ENCODE results near the gene TMEM154. TPM values are rescaled to one million over a fixed set of nuclear protein-coding genes. Genes with fewer than 3 reads are reported as not detected.

The TMEM154 gene
- total RNA-seq, 2 experiments from 2014 or later = 16.4 to 17.7 TPM

DNA sequence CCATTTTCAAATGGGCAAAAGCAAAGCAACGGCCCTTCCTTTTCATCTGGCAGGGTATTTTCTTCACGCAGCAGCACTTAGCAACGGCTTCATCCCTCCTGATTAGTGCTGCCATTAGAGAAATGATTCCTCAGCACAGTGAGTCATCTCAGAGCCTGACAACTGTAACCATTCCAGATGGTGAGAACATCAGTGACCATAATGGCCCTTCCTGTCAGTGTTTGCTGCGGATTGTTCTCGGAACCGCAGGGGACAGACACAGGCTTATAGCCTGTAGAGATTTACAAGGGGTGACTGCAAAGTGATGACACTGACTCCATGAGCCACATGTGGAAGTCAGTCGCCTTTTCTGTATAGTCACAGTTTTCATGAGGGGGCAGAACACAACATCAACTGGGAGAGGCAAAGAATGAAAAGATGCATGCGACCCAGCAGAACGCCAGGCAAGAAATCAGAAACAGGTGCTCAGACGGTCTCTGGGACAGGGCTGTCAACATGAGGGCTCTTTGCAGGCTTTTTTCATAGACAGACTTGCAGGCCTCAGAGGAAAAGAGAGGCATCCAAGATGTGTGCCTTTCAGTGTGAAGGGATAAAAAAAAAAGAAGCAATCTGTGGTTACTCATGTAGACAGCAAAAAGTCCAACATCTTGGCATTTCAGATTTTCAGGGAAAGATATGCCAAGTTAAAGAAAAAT is 74.0 kb downstream of the TMEM154 start:
- ChIA-PET CTCF (no interaction called here), POLR2A (no interaction called here)

DNA sequence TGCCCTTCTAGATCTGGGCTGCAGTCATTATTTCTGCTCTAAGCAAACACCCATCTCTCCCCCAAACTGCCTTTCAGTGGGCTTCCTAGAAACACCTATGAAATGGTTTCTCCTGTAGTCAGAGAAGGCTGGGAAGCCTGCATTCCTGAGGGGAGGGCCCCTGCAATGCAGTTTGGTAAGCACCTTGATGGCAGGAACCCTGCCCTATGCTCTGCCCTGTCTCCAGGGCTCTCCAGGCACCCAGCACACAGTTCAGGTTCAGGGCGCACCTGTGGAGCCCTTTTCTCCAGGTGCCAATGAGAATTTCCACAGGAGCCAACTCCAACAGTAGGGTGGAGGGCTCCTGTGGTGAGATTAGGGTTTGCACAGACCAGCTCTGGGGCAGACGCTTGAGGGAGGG is 74.8 kb downstream of the TMEM154 start:
- CTCF ChIA-PET = no interaction called here

DNA sequence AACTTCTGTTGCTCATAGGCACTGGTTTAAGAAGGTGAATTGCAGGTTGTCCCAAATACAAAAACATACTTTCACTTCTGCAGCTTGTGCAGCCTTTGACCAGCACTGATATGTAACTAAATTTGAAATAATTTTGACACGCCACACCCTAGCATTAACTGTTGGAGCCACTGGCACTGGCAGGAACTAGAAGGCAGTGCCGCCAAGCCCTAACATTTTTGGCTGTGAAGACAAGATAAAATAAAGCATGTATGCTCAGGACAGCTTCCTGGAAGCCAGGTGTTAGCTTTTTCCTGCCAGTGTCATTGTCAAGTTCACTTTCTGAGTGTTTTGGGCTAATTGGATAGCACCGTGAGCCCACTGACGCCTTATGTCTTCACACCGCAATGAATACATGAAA is 78.6 kb downstream of the TMEM154 start:
- ChIA-PET CTCF (no interaction called here), POLR2A (no interaction called here)

More for the DNA sequence above, 74.8 kb downstream of the TMEM154 start:
- POLR2A ChIA-PET = no interaction called here

DNA sequence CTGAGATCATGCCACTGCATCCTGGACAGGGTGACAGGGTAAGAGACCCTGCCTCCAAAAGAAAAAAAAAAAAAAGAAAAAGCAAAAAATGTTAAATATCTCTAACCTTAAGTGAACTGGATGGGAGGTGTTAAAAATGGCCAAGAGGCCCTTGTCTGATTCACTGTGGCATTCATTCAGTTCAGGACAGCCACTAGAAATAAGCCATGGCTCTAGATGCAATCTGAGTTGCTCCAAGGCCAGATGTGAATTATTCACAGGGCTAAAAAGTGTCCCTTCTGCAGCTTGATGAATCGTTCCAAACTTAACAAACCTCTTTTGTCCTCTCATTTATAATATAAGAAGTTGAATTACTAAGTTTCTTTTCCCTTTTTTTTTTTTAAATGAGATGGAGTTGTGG is 80.2 kb downstream of the TMEM154 start:
- POLR2A ChIA-PET = no interaction called here
- CTCF ChIA-PET = interaction anchor here (0.7 kb wide), 1 partner anchor 71 kb away, joined by 3 read pairs; no protein-coding TSS in a partner anchor

DNA sequence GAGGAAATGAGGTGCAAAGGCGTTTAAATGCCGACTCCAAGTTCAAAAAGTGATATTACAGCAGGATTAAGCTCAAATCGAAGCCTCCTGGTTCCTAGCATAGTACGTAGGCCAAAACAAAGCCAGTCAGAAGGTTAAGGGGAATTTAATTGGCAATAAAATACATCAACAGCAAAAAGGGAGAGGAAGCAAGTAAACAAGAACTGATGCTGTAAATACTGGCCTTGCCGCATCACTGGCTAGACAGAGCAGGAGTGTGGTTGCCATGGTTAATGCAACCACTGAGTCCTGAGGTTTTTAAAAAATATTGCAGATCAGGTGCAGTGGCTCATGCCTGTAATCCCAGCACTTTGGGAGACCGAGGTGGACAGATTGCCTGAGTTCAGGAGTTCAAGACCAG is 80.7 kb downstream of the TMEM154 start:
- CTCF ChIA-PET = interaction anchor here (0.7 kb wide), 1 partner anchor 72 kb away, joined by 3 read pairs; no protein-coding TSS in a partner anchor
- POLR2A ChIA-PET = no interaction called here

DNA sequence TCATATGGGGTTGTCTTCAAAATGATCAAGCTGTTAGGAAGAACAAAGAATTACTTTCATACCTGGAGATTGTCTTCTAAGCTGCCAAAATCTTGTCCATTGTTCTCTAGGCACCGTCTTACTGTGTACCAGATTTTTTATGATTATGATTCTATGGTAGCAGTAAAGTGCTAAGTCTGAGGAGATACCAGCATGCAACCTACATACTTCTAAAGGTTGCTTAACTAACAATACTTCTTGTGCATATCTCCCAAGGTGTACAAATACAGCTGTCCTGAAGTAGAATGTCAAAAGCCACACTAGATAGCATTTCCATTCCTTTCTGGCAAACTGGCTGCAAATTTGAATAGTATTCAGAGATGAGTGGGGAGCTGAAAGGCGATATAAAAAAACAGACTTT is 81.3 kb downstream of the TMEM154 start:
- ChIA-PET POLR2A (no interaction called here), CTCF (no interaction called here)

DNA sequence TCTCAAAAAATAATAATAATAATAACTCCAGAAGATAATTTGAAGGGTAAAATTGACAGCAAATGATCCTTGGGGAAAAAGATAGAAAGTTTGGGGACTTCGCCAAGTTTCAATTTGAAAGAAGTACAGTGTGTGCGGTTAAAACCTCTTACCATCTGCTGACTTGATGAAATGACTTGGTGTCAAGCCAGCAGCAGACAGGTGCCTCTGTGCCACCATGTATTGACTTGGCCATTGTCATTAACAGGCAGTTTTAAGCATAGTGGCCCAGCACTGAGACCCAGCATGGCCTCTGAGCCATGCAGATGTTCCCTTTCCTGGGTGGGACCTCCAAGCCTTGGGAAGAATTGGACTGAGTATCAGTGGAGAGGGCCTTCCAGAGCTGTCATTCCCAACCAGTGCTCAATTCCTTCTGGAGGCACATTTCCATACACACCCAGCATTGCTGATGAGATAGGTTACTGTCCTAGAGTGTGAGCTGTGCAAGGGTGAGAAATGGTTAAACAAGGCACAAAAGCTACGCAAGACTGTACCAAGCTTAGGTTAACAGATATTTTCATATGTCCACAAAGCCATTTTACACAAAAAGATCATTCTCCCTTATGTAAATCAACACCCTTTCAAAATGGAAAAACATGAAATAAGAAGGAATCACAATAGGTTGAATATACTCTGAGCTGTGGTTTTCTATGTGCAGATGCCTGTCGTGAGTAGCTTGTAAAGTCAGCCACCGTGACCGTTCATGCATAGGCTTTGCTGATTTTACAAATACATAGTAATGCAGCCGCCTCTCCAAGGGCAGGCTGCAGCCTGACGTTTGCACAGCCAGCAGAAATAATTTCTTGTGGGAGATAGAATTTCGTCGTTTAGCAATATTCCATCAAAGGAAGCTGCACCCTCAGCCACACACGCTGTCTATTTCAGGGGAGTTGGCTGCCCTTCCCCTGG is 84.5 kb downstream of the TMEM154 start:
- ChIA-PET CTCF (no interaction called here), POLR2A (no interaction called here)

DNA sequence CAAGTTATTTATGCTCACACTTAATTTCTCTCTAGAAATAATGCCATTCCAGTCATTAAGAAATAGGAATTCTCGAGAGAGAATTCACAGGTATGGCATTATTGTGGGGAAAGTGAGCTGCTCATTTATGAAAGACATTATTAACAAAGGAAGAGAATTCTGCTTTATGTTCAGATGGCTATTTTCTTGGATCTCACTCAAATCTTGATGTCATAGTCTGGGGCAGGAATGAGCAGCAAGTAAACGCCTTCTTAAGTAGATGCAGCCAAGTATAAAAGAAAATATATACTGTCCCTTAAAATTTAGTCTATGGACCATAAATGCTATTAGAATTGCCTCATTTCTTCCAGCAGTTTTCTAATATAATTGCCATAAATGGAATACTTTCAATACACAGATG is 85.7 kb downstream of the TMEM154 start:
- ChIA-PET POLR2A (no interaction called here), CTCF (no interaction called here)

DNA sequence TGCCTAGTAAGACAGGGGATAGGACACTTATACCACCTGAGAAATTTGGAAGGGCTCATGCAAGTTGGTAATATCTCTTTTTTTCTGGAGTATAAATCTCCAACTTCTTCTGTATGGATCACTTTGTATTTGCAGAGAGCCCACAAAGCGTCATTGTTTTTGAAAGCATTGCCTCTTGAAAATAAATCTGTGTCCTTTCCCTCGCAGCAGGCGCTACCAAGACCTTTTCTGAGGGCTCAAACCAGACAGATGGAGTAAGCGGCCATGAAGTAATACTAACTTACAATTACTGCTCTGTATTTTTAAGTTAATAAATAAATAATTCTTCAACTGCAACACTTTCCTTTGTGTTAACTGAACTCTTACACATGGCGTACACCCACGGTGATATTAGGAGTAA is 87.9 kb downstream of the TMEM154 start:
- POLR2A ChIA-PET = no interaction called here
- CTCF ChIA-PET = no interaction called here

DNA sequence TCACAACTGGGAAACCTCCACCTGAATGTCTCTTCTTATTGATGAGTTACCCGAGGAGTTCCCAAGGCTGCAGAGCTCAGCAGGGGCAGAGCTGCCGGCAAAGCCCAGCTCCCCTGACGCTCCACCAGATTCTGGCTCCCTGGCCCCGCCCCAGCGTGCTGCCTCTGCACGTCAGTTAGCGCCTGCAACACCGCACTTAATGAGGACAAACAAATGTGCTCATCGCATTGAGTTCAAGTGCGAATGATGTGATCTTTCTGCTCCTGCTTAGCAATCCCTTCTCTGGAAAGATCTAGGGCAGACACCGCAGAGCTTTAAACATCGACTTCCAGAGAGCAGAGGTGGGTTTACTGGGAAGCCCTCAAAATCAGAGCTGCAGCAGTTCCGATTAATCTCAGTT is 88.4 kb downstream of the TMEM154 start:
- CTCF ChIA-PET = no interaction called here
- POLR2A ChIA-PET = no interaction called here

DNA sequence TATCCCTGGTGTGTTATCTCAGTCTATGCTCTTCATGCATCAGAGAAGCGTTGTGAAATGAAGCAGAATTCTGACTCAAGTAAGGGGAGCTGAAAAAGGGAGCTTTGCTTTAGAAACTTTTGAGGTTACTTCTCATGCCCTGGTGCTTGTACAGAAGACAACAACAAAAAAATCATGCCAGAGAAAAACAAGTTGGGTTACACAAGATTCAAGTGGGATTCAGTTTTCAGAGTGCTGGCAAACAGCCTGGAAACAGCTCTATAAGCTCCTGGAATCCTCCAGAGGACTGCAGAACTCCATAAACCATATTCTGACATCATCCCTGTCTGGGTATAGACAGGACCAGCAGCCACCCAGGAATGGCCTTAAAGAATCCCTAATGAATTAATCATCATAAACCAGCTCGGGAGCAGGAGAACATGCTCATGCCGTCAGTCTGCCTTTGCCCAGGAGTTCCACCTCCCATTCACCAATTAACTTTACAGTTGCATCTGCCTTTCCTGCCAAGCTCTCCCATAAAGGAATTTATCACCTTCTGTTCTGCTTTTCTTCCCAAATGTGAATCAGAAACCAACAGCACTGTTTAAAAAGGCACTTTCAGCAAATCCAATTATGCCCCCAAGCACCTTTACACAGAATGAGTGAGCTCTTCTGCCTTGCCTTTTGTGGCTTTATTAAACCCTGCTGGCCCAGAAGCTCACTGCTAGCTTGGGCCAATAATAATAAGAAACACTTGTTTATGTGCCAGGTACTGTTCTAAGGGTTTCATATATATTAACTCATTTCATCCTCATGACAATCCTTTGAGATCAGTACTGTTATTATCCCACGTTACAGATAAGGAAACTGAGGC is 89.4 kb downstream of the TMEM154 start:
- CTCF ChIA-PET = interaction anchor here (0.6 to 1.1 kb wide), 3 partner anchors 11 to 145 kb away, joined by 3 to 4 read pairs (median 3); no protein-coding TSS in a partner anchor

DNA sequence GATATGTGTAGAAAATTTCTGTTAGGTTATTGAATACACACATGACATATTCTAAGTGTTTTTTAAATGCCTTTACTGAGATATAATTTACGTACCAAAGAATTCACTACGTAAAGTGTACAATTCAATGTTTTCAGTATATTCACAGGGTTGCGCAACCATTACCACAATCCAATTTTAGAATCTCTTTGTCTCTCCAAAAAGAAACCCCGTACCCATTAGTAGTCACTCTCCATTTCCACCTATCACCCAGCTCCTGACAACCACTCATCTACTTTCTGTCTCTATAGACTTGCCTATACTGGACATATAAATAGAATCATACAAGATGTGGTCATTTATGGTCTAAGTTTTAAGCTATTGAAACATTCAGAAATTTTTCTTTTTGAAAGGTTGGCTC is 90.9 kb downstream of the TMEM154 start:
- ChIA-PET POLR2A (no interaction called here), CTCF (interaction anchor here (1.1 kb wide), 1 partner anchor 147 kb away, joined by 3 read pairs; no protein-coding TSS in a partner anchor)

More for the DNA sequence above, 89.4 kb downstream of the TMEM154 start:
- POLR2A ChIA-PET = no interaction called here

DNA sequence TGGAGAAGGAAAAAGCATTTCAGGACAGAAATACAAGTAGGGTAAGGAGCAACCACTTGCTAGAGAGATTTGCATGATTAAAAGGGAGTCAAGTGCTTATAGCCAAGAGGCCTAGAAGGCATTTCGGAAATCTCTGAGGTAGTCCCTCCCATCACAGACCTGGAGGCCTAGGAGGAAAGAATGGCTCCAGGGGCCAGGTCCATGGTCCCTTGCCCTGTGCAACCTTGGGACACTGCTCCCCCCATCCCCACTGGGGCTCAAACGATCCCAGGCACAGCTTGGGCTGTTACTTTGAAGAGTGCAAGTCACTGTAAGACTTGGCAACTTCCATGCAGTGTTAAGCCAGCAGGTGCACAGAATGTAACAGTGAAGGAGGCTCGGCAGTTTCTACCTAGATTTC is 92.7 kb downstream of the TMEM154 start:
- ChIA-PET POLR2A (no interaction called here), CTCF (no interaction called here)

DNA sequence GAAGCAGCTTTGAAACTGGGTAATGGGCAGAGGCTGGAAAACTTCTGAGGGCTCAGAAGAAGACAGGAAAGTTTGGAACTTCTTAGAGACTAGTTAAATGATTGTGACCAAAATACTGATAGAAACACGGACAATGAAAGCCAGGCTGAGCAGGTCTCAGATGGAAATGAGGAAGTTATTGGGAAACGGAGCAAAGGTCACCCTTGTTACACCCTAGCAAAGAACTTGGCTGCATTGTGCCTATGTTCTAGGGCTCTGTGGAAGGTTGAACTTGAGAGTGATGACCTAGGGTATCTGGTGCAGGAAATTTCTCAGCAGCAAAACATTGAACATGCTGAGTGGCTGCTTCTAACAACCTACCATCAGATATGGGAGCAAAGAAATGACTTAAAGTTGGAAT is 93.1 kb downstream of the TMEM154 start:
- ChIA-PET POLR2A (no interaction called here), CTCF (no interaction called here)

DNA sequence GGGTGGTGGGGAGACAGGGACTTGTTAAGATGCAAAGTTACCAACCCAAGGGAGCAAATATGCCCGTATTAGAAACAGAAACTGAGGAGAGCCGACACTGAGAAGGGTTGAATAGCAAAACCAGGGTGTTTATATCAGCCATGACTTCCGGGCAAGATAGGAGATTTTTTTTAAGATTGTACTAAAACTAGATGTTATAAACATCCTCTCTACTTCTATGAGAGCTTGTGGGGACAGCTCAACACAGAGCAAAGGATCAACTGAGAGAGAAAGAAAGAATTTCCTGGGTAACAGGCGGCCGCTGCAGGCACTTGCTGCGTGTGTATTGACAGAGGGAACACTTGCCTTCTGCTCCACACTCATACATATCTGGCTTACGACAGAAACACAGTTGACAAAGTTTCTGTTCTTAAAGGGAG is 94.8 kb downstream of the TMEM154 start:
- CTCF ChIA-PET = no interaction called here
- POLR2A ChIA-PET = no interaction called here

DNA sequence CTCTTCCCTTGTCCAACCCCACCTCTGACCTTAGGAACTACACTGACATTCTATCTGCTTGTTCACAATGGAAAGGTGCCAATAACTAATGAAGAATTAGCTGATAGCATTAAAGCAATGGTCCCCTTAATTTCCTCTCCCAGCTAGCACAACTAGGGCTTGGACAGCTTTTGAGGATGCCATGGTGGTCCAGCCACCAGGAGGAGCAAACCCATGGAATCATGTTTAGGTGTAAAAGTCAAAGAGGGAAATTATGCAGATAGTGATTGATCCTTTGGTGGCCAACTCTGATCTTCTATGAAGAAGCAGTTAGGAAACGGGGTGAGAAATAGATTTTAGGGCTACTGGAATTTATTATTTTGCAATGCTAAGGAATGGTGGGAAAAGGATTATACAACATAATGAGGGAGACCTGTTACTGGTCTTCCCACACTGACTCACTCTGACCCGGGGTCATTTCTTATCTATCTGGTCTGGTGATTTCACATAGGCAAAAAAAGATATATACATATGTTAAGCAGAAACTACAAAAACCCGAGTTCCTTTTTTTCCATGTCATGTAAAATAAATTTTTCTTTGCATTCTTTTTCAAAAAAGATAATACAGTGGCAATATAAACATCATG is 98.1 kb downstream of the TMEM154 start:
- ChIA-PET POLR2A (no interaction called here), CTCF (interaction anchor here (0.7 kb wide), 1 partner anchor 1008 kb away, joined by 3 read pairs; no protein-coding TSS in a partner anchor)

DNA sequence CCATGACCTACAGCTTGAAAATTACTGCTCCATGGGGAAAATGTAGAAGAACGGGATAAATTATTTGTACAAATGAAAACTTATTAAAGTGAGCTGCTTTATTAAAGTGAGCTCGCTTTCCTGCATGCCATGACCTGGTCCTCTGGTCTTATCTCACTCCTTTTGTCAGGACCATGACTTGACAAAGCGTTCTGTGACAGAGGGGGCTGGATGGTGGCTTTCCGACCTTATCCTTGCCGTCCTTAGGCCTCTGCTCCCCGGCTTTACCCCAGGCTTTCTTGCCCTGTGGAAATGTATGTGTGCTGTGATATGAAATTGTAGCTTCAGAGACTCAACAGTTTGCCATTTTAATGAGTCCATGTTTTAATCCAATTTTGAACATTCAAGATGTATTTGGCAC is 99.9 kb downstream of the TMEM154 start:
- POLR2A ChIA-PET = interaction anchor here (0.6 to 0.8 kb wide), 2 partner anchors 32 to 40 kb away, joined by 3 read pairs; no protein-coding TSS in a partner anchor
- CTCF ChIA-PET = interaction anchor here (0.9 kb wide), 1 partner anchor 10 kb away, joined by 3 read pairs; no protein-coding TSS in a partner anchor

DNA sequence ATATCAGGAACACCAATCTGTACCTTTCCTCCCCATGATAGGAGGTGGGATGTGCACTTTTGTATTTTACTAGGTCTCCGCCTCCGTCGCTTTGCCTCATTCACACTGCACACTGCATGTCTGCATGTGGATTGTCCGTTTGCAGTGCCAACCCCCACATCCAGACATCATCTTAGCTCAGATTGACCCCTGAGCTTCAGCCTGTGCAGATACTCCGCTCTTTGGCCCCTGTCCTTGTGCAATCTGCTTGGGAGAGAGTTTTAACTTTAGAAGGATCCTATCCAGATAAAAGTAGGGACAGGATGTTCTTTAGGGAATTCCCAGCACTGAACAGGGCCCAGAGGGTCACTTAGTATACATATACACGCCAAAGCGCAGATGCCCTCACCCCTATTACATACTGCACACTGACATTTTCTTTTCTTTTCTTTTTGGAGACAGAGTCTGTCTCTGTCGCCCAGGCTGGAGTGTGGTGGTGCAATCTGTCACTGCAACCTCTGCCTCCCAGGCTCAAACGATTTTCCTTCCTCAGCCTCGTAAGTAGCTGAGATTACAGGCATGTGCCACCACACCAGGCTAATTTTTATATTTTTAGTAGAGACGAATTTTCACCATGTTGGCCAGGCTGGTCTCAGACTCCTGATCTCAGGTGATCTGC is 100.6 kb downstream of the TMEM154 start:
- POLR2A ChIA-PET = no interaction called here
- CTCF ChIA-PET = interaction anchor here (0.9 to 1.3 kb wide), 3 partner anchors 9 to 78 kb away, joined by 3 read pairs; no protein-coding TSS in a partner anchor

DNA sequence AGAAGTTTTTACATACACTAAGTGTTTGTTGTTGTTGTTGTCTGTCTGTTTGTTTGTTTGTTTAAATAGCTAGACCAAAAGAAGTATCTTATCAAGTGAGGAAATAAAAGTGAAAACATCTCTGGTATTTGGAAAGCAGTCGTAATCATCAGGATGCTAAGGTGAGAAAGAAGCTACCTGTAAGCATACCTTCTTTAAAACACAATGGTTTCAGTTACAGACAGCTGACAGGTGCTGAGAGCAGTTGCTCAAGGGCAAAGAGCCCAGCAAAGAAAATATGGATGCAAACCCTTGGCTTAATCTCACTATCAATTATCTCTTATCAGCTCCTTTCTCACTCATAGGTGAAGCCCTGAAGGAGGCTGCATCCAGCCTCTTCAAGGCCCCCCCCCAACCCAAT is 101.1 kb downstream of the TMEM154 start:
- ChIA-PET CTCF (interaction anchor here (1.1 to 1.3 kb wide), 2 partner anchors 8 to 77 kb away, joined by 3 read pairs; no protein-coding TSS in a partner anchor), POLR2A (no interaction called here)
